Superior temporal gyrus (tissue), 1 donor: Measurements from ENCODE around the gene ATP2C2.
A peak's percentile ranks its signal among the peaks of the same experiment; 100 is the strongest.
"Not testable (repeated sequence)": the region's sequence is repeated elsewhere in the genome, so short reads cannot be mapped to it uniquely, and the experiment has no call there.

ENCODE experiments used
- DNase-seq: peaks from one replicate; pipeline ENCODE4 v3.0.0-alpha.2; 2016; ENCODE audit errors: extremely low spot score

ATP2C2 gene

GRCh38 chr16:84340325-84341040, 27.9 kb upstream of the ATP2C2 start:
- DNase-seq = no peak

GRCh38 chr16:84341528-84342295, 26.6 kb upstream of the ATP2C2 start:
- DNase-seq = no peak

- DNase-seq = not testable (repeated sequence)
Measured at GRCh38 chr16:84343800-84344199, 24.5 kb upstream of the ATP2C2 start.

GRCh38 chr16:84344781-84345180, 23.6 kb upstream of the ATP2C2 start:
- DNase-seq = no peak

GRCh38 chr16:84347161-84347560, 21.2 kb upstream of the ATP2C2 start:
- no peak for DNase-seq

DNA sequence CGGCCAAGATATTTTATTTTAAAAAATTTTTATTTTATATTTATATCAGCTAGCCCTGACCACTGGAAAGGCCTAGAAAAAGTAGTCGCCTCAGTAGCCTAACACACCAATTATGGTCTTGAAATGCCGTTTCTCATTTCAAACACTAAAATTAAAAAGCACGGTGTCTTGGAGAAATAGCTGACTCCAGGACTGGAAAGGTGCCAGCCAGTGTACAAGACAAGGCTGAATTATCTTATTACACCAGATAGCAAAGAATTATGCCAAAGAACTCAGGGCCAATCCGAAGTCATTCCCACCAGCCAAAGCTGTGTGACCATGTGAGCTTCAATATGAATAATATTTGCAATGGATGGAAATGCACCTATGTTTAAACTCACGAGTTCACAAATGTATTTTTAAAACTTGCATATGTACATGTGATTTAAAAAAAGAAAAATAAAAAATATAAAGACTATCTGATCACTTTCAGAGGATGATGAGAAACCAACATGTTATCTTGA, 19.9 kb upstream of the ATP2C2 start:
- DNase-seq = no peak

GRCh38 chr16:84349862-84350684, 18.3 kb upstream of the ATP2C2 start:
- DNase-seq = no peak

DNA sequence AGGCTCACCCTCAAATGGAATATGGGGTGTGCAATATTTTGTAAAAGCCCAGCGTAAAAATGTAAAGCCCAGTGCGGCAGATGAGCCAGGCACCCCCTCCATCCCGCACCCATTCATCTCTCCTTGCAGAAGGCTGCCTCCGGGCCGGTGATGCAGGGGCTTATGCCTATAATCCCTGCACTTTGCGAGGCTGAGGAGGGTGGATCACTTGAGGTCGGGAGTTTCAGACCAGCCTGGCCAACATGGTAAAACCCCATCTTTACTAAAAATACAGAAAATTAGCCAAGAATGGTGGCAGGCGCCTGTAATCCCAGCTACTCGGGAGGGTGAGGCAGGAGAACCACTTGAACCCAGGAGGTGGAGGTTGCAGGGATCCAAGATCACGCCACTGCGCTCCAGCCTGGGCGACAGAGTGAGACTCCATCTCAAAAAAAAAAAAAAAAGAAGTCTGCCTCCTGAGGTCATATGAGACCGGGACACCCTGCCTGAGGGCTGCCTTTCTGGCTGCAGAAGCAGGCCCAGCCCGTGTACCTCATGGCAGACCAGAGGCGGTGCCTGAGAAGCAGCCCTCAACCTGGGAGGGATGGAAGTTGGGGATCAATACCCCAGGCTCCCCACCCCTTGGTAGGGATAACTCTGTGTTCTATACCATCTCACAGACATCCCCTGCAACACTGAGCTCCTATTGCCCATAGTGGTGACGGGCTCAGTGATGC, 17.5 kb upstream of the ATP2C2 start:
- no peak for DNase-seq

- DNase-seq = no peak
Measured at GRCh38 chr16:84351630-84352029, 16.7 kb upstream of the ATP2C2 start.

GRCh38 chr16:84354306-84354705, 14.0 kb upstream of the ATP2C2 start:
- DNase-seq = no peak

DNA sequence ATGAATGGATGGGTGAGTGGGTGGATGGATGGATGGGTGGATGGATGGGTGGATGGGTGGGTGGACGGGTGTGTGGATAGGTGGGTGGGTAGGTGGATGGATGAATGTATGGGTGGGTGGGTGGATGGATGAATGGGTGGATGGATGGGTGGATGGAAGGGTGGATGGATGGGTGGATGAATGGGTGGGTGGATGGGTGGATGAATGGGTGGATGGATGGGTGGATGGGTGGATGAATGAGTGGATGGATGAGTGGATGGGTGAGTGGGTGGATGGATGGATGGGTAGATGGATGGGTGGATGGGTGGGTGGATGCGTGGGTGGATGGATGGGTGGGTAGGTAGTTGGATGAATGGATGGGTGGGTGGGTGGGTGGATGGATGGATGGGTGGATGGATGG, 13.2 kb upstream of the ATP2C2 start:
- no peak for DNase-seq

DNA sequence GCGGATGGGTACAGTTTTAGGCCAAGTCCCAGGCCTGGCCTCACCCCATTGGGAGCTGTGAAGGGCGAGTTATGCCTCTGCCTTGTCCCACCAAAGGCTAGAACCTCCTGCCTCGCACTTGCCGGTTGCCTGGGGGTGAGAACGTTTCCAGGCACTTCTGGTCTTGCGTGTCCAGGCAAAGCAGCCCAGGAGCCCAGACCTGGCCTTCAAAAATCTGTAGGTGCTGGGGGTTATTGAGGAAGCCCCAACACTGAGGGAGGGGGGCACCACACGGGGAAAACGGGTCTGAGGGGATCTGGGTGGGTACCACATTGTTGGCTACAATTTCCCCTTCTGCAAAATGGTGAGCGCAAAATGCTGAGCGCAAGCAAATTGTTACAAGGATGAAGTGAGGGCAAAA, 12.2 kb upstream of the ATP2C2 start:
- peak; percentile 48 for DNase-seq

GRCh38 chr16:84356591-84357116, 11.7 kb upstream of the ATP2C2 start:
- peak; percentile 94 for DNase-seq

DNA sequence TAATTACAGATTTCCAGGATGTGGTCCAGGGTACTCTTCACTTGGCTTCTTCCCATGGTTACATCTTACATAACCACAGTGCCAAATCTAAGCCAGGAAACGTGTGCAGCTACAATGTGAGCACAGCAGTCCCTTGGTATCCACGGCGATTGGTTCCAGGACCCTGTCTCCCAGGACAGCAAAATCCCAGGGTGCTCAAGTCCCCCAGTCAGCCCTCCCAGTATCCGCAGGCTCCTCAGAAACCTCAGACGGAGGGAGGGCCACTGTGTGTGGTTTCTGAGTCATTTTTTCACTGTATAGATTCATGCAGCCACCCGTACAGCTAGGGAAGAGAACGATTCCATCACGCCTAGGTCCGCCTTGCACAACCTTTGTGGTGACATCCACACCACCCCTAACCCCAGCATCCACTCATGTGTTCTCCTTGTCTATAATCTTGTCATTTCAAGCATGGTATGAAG, 11.1 kb upstream of the ATP2C2 start:
- DNase-seq = peak; percentile 77

- no peak for DNase-seq
Measured at GRCh38 chr16:84358601-84359295, 9.6 kb upstream of the ATP2C2 start.

DNA sequence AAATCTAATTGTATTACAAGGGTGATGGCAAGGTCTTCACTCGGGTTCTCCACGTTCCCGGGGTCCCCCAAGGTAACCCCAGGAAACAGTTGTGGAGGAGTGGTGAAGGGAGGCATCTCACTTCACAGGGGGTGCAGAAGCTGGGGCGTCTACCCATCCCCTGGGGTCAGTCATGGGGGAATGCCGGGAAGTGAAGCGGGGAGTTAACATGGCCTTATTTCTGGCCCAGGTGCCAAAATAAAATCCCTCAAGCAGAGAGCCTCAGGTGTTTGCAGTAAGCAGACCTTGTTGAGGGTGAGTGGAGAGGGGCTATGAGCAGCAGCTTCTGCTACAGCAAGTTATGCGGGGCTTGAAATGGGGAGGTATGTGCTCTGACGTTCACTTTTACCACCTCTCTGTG, 9.0 kb upstream of the ATP2C2 start:
- no peak for DNase-seq

- no peak for DNase-seq
Measured at GRCh38 chr16:84360170-84360569, 8.2 kb upstream of the ATP2C2 start.

DNA sequence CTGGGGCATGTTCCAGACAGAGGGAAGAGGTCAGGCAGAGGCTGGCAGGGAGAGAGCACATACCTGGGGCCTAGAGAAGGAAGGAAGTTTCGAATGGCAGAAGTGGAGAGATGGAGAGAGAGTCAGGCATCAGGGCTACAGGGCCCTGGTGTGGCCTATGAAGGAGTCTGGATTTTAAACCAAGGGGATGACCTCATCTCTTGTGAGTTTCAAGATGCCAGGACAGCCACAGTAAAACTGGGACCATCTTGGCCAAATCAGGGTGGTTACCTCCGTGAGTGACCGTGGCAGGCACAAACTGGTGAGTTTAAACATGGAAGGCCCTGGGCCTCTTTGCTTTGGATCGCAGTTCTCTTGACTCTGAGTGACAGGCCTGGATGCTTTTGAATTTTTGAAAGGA, 7.6 kb upstream of the ATP2C2 start:
- no peak for DNase-seq

DNA sequence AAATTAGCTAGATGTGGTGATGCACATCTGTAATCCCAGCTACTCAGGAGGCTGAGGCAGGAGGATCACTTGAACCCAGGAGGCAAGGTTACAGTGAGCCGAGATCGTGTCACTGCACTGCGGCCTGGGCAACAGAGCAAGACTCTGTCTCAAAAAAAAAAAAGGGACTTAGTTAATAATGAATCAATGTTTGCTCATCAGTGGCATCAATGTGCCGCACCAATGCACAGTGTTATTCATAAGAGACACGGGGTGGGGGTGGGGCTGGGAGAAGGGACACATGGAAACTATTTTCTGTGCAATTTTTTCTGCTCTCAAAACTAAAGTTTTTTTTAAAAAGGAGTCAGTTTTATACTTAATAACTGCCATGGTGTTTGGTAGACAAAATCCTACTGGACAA, 6.8 kb upstream of the ATP2C2 start:
- no peak for DNase-seq

GRCh38 chr16:84362471-84362941, 5.8 kb upstream of the ATP2C2 start:
- DNase-seq = peak; percentile 63
